Measurements from ENCODE around the gene TPO. TPM values are rescaled to one million over a fixed set of nuclear protein-coding genes. Genes with fewer than 3 reads are reported as not detected.
A peak's percentile ranks its signal among the peaks of the same experiment; 100 is the strongest.

TPO gene
- polyA plus RNA-seq, 1 donor from 2014 or later = not detected

DNA sequence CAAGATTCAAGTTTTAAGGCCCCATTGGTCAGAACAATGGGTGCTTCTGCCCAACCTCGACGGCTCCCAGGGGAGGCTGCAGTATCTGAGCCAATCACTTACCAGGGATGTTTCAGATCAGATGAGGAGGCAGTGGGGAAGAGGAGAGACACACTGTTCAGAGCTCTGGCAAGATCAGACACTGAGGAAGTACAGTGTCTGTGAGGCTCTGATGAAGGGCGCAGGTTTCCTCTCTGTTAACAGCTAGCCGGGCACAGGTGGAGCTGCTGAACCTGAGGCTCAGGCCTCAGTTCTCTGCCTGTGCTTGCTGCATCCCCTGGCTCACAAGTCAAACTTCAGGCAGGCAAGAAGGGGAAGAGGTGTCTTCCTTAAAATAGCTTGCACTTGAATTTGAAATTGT, 69.7 kb downstream of the TPO start:
- Histone ChIP-seq H3K27me3 (ENCODE audit: insufficient read depth, low read depth, low read length) (no peaks in the 10 kb centered on the region), H4K20me1 (ENCODE audit: insufficient read depth) (no peaks in the 10 kb centered on the region), H3K9ac (ENCODE audit: low read length) (no peak overlapping the region), H3K79me2 (replicated peaks; ENCODE audit: insufficient read depth, low read length) (no peaks in the 10 kb centered on the region), H3K36me3 (ENCODE audit: insufficient read depth, low read length) (no peaks in the 10 kb centered on the region), H3F3A (ENCODE audit: insufficient read depth, low read length, poor library complexity, severe bottlenecking) (no peaks in the 10 kb centered on the region), H3K4me3 (ENCODE audit: low read length) (no peak overlapping the region), H3K9me3 (ENCODE audit: low read length) (no peaks in the 10 kb centered on the region), H3K9me2 (ENCODE audit: insufficient read depth, low read length) (no peaks in the 10 kb centered on the region), H3K27ac (ENCODE audit: low read length) (no peak overlapping the region), H3K4me2 (ENCODE audit: low read length) (no peak overlapping the region), H2AFZ (ENCODE audit: low read depth, low read length) (no peak overlapping the region)
- TF ChIP-seq MXI1 (conservative IDR thresholded peaks at IDR 0.05; ENCODE audit: poor library complexity, severe bottlenecking) (no peak), EZH2 (IDR thresholded peaks at IDR 0.05; ENCODE audit: borderline replicate concordance, insufficient read depth, low read length, poor library complexity, severe bottlenecking) (no peak), REST (IDR thresholded peaks at IDR 0.05; ENCODE audit: borderline replicate concordance) (no peak), TAF1 (IDR thresholded peaks at IDR 0.05; ENCODE audit: low read depth) (no peak), EP300 (conservative IDR thresholded peaks at IDR 0.05; ENCODE audit: poor library complexity, severe bottlenecking) (no peak), SMC3 (conservative IDR thresholded peaks at IDR 0.05; ENCODE audit: poor library complexity) (no peak), POLR2AphosphoS5 (IDR thresholded peaks at IDR 0.05) (no peak)
- TF ChIP-seq, protein P1, sequence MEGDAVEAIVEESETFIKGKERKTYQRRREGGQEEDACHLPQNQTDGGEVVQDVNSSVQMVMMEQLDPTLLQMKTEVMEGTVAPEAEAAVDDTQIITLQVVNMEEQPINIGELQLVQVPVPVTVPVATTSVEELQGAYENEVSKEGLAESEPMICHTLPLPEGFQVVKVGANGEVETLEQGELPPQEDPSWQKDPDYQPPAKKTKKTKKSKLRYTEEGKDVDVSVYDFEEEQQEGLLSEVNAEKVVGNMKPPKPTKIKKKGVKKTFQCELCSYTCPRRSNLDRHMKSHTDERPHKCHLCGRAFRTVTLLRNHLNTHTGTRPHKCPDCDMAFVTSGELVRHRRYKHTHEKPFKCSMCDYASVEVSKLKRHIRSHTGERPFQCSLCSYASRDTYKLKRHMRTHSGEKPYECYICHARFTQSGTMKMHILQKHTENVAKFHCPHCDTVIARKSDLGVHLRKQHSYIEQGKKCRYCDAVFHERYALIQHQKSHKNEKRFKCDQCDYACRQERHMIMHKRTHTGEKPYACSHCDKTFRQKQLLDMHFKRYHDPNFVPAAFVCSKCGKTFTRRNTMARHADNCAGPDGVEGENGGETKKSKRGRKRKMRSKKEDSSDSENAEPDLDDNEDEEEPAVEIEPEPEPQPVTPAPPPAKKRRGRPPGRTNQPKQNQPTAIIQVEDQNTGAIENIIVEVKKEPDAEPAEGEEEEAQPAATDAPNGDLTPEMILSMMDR (IDR thresholded peaks at IDR 0.05; ENCODE audit: poor library complexity, severe bottlenecking) = no peak

DNA sequence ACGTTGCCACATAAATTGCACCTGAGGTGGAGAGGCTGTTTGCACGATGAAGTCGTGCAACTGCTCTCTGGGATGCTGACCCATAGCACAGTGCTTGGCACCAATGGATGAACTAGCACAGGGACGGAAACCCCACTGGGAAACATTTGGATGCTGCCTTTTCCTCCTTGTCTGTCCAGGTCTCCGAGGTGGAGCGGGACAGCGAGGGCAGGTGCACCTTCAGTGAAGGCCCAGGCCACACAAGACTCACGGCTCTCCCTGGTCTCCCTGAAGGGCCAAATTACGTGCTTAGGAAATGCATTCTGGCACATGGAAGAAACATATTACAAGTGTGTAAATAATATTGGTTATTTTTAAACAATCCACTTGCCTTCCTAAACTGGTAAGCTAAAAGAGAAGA, 70.3 kb downstream of the TPO start:
- peak overlapping the region; percentile 23 for H3K4me3 ChIP-seq (ENCODE audit: low read length)
- no peaks in the 10 kb centered on the region for H3K79me2 ChIP-seq (replicated peaks; ENCODE audit: insufficient read depth, low read length)
- H4K20me1 ChIP-seq (ENCODE audit: insufficient read depth) = no peaks in the 10 kb centered on the region
- peak overlapping the region; percentile 72 for H3K27ac ChIP-seq (ENCODE audit: low read length)
- H3K9me3 ChIP-seq (ENCODE audit: low read length) = no peaks in the 10 kb centered on the region
- TF ChIP-seq REST (IDR thresholded peaks at IDR 0.05; ENCODE audit: borderline replicate concordance) = no peak
- TF ChIP-seq EP300 (conservative IDR thresholded peaks at IDR 0.05; ENCODE audit: poor library complexity, severe bottlenecking) = no peak
- no peak for TF ChIP-seq POLR2AphosphoS5 (IDR thresholded peaks at IDR 0.05)
- TF ChIP-seq MXI1 (conservative IDR thresholded peaks at IDR 0.05; ENCODE audit: poor library complexity, severe bottlenecking) = no peak
- TF ChIP-seq, protein P1 (IDR thresholded peaks at IDR 0.05; ENCODE audit: poor library complexity, severe bottlenecking) = no peak
- no peak for TF ChIP-seq RAD21 (conservative IDR thresholded peaks at IDR 0.05)
- no peak for TF ChIP-seq TAF1 (IDR thresholded peaks at IDR 0.05; ENCODE audit: low read depth)
- no peak for TF ChIP-seq SMC3 (conservative IDR thresholded peaks at IDR 0.05; ENCODE audit: poor library complexity)
- no peak for TF ChIP-seq EZH2 (IDR thresholded peaks at IDR 0.05; ENCODE audit: borderline replicate concordance, insufficient read depth, low read length, poor library complexity, severe bottlenecking)
- H3K9ac ChIP-seq (ENCODE audit: low read length) = no peak overlapping the region
- no peaks in the 10 kb centered on the region for H3F3A ChIP-seq (ENCODE audit: insufficient read depth, low read length, poor library complexity, severe bottlenecking)
- H3K27me3 ChIP-seq (ENCODE audit: insufficient read depth, low read depth, low read length) = no peaks in the 10 kb centered on the region
- H3K36me3 ChIP-seq (ENCODE audit: insufficient read depth, low read length) = no peaks in the 10 kb centered on the region
- no peak overlapping the region for H2AFZ ChIP-seq (ENCODE audit: low read depth, low read length)
- no peaks in the 10 kb centered on the region for H3K9me2 ChIP-seq (ENCODE audit: insufficient read depth, low read length)
- H3K4me2 ChIP-seq (ENCODE audit: low read length) = no peak overlapping the region
